ENCODE measurements around the gene TCF4.

GRCh38 chr18:55268151-55268601 is 319.8 kb downstream of the TCF4 start:
- TF ChIP-seq, protein P1, sequence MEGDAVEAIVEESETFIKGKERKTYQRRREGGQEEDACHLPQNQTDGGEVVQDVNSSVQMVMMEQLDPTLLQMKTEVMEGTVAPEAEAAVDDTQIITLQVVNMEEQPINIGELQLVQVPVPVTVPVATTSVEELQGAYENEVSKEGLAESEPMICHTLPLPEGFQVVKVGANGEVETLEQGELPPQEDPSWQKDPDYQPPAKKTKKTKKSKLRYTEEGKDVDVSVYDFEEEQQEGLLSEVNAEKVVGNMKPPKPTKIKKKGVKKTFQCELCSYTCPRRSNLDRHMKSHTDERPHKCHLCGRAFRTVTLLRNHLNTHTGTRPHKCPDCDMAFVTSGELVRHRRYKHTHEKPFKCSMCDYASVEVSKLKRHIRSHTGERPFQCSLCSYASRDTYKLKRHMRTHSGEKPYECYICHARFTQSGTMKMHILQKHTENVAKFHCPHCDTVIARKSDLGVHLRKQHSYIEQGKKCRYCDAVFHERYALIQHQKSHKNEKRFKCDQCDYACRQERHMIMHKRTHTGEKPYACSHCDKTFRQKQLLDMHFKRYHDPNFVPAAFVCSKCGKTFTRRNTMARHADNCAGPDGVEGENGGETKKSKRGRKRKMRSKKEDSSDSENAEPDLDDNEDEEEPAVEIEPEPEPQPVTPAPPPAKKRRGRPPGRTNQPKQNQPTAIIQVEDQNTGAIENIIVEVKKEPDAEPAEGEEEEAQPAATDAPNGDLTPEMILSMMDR (conservative IDR thresholded peaks at IDR 0.05; ENCODE audit: low read depth, low read length) = no peak
- no peak for TF ChIP-seq EZH2 (IDR thresholded peaks at IDR 0.05; ENCODE audit: low read length, unreplicated experiment)
